ENCODE measurements around the gene KRTAP10-3. TPM values are rescaled to one million over a fixed set of nuclear protein-coding genes. Genes with fewer than 3 reads are reported as not detected.

The KRTAP10-3 gene
- total and polyA plus RNA-seq, 9 of the 15 experiments (the other 6 are each of a cell fraction or from before 2014, with no cell fraction given), result not detected

- TF ChIP-seq RERE (CRISPR knock-in tag; IDR thresholded peaks at IDR 0.05; ENCODE audit: borderline replicate concordance) (0 out of 2 replicates have a peak, but pooled peaks have one; percentile 18), ZBTB40 (IDR thresholded peaks at IDR 0.05) (peak; percentile 86), ZBTB40 (CRISPR knock-in tag; IDR thresholded peaks at IDR 0.05) (no peak), HCFC1 (IDR thresholded peaks at IDR 0.05; ENCODE audit: low read depth, low read length) (no peak), SMAD4 (CRISPR knock-in tag; conservative IDR thresholded peaks at IDR 0.05) (0 out of 2 replicates have a peak, but pooled peaks have one; percentile 11), CBFA2T3 (IDR thresholded peaks at IDR 0.05) (no peak), ZBTB11 (CRISPR knock-in tag; IDR thresholded peaks at IDR 0.05) (peak in 2 of 3 experiments; percentile 51 to 65; a peak in 2 of 6 replicates)
Measured at GRCh38 chr21:44568667-44569556, 10.3 kb upstream of the KRTAP10-3 start (continued).
